ENCODE results near the gene SRSF12.
"Not testable (repeated sequence)": the region's sequence is repeated elsewhere in the genome, so short reads cannot be mapped to it uniquely, and the experiment has no call there.

DNA sequence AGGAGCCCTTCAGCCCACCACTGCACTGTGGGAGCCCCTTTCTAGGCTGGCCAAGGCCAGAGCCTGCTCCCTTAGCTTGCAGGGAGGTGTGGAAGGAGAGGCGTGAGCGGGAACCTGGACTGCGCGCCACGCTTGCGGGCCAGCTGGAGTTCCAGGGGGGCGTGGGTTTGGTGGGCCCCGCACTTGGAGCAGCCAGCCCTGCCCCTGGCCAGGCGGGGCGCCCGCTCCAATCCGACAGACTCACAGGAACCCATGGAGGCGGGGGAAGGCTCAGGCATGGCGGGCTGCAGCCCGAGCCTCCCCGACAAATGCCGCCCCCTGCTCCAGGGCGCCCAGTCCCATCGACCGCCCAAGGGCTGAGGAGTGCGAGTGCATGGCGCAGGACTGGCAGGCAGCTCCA lies 52.9 kb downstream of the SRSF12 start:
- TF ChIP-seq POLR2A (IDR thresholded peaks at IDR 0.05) = not testable (repeated sequence)
- TF ChIP-seq, protein P1, sequence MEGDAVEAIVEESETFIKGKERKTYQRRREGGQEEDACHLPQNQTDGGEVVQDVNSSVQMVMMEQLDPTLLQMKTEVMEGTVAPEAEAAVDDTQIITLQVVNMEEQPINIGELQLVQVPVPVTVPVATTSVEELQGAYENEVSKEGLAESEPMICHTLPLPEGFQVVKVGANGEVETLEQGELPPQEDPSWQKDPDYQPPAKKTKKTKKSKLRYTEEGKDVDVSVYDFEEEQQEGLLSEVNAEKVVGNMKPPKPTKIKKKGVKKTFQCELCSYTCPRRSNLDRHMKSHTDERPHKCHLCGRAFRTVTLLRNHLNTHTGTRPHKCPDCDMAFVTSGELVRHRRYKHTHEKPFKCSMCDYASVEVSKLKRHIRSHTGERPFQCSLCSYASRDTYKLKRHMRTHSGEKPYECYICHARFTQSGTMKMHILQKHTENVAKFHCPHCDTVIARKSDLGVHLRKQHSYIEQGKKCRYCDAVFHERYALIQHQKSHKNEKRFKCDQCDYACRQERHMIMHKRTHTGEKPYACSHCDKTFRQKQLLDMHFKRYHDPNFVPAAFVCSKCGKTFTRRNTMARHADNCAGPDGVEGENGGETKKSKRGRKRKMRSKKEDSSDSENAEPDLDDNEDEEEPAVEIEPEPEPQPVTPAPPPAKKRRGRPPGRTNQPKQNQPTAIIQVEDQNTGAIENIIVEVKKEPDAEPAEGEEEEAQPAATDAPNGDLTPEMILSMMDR (IDR thresholded peaks at IDR 0.05) = not testable (repeated sequence)

Data from testis (tissue), 2 donors.